ENCODE results near the gene PLBD2.

PLBD2 gene

DNA sequence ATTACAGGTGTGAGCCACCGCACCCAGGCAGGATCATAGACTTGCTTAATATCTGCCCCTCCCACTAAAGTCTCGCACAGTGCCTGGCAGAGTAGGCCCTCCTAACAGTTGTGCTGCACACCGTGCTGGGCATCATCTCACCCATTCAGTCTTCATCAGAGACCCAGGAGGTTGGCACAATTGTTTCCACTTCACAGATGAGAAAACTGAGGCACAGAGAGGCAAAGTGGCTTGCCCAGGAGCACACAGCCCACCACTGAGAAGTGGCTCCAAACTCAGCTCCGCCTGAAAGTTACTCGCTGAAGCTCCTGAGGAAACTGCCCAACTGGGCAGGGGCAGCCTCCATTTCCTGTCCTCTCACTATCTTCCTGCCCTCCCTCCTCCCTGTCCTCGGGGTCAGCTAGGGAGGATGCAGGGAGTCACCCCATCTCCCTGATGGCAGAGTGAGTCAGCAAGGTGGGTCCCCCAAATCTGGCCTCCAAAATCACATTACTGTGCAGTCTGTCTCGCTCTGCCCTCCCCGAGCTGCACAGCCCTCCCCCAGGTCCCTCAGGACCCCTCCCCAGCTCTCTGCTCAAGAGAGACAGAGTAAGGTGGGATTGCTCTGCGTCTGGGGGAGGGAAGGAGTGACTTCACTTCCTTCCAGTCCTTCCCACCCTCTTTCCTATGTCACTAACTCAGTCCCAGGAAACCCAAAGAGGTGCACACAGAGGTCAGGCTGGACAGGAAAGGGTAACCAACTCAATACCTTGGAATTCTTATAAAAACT, 29.2 kb upstream of the PLBD2 start:
- DNase-seq (ENCODE audit: insufficient read length, low spot score) (no peak), FAIRE-seq (no peak)
- TF ChIP-seq, protein P1, sequence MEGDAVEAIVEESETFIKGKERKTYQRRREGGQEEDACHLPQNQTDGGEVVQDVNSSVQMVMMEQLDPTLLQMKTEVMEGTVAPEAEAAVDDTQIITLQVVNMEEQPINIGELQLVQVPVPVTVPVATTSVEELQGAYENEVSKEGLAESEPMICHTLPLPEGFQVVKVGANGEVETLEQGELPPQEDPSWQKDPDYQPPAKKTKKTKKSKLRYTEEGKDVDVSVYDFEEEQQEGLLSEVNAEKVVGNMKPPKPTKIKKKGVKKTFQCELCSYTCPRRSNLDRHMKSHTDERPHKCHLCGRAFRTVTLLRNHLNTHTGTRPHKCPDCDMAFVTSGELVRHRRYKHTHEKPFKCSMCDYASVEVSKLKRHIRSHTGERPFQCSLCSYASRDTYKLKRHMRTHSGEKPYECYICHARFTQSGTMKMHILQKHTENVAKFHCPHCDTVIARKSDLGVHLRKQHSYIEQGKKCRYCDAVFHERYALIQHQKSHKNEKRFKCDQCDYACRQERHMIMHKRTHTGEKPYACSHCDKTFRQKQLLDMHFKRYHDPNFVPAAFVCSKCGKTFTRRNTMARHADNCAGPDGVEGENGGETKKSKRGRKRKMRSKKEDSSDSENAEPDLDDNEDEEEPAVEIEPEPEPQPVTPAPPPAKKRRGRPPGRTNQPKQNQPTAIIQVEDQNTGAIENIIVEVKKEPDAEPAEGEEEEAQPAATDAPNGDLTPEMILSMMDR (IDR thresholded peaks at IDR 0.05; ENCODE audit: insufficient read depth, missing control alignments), result no peak

DNA sequence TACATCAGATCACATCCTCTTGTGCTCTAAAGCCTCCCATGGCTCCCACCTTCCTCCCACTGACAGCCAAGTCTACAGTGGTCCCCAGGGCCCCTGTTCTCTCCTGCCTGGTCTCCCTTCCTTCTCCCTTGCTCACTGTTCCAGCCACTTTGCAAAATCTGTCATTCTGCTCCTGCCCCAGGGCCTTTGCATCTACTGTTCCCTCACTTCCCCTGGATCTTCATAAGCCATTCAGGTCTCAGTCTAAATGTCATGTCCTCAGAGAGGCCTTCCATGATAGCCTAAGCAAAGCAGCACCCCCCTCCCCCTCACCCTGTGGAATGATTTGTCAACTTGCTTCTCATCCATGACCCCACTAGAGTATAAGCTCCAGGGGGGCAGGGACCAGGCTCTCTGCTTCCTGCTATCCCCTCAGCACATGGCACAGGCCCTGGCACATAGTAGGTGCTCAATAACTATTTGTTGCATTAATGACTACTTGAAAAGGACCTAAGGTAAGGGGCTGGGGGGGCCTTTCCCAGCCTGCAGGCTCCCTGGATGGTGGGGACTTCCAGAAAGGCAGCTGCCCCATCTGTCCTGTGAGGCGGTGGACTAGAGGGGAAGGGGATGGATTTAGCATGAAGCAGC, 28.5 kb upstream of the PLBD2 start:
- TF ChIP-seq, protein P1 (IDR thresholded peaks at IDR 0.05; ENCODE audit: insufficient read depth, missing control alignments), result no peak
- FAIRE-seq, result no peak

DNA sequence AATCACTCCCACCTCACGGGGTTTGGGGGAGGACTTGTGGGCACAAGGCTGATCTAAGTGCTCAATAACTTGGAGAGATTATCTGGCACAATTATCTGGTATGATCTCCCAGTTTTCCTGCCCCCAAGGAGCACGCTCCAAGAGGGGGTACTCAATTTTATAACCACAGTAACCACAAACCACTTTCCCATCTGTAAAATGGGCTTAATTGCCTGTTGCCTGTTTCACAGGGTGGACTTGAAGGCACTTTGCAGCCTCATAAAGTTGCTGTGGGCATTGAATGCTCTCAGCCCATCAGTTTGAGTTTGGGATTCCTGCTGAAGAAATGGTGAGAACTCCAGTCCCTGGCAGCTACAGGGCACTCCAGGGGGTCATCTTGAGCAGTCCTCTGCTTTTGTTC, 27.9 kb upstream of the PLBD2 start:
- TF ChIP-seq, protein P1 (IDR thresholded peaks at IDR 0.05; ENCODE audit: insufficient read depth, missing control alignments), result no peak
- DNase-seq (ENCODE audit: insufficient read length, low spot score) (no peak), FAIRE-seq (no peak)

More for the DNA sequence above, 28.5 kb upstream of the PLBD2 start:
- DNase-seq (ENCODE audit: insufficient read length, low spot score), result no peak

DNA sequence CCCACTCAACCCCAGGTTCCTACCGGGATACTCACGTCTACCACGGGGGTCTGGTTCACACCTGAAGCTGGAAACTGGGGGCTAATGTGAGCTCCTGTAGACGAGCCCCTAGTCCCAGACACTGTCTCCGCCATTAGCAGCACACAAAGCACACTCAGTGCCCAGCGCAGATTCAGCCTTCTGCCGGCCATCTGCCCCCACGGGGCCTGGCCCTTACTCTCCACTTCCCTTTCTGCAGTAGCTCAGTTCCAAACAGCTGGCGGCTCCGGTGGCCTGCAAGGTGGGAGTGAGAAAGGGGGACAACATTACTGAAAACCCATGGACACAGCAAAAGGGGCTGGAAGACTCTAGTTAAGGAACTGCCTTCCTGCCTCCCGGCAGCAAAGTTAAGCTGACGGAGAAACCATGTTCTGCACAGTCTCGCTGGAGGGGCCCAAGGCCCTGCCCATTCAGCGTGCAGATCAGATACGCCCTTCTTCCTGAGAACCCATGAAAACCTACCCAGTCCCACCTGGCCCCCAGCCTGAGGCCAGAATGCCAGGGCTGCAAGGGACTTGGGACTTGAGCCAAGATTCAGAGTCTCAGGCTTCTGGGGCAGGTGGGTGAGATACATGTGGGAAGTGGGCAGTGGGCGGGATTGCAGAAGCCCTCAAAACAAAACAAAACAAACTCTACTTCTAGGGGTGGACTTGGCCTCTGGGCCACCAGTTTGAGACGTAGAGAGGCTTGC, 25.5 kb upstream of the PLBD2 start:
- FAIRE-seq, result no peak
- TF ChIP-seq, protein P1 (IDR thresholded peaks at IDR 0.05; ENCODE audit: insufficient read depth, missing control alignments), result no peak
- no peak for DNase-seq (ENCODE audit: insufficient read length, low spot score)

DNA sequence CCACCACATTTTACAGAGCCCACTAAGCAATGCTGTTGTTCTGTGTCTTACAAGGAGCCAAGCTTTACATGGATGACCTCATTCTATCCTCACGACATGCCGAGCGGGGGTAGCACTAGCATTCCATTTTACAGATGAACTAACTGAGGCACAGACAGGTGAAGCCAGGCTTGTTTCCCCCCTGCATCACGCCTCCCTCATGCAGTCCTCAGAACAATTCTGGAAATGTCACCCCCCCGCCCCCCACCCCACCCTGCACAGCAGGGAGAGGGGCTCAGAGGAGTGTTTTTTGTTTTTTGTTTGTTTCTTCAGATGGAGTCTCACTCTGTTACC, 25.0 kb upstream of the PLBD2 start:
- DNase-seq (ENCODE audit: insufficient read length, low spot score) (no peak), FAIRE-seq (no peak)
- TF ChIP-seq, protein P1 (IDR thresholded peaks at IDR 0.05; ENCODE audit: insufficient read depth, missing control alignments), result no peak

DNA sequence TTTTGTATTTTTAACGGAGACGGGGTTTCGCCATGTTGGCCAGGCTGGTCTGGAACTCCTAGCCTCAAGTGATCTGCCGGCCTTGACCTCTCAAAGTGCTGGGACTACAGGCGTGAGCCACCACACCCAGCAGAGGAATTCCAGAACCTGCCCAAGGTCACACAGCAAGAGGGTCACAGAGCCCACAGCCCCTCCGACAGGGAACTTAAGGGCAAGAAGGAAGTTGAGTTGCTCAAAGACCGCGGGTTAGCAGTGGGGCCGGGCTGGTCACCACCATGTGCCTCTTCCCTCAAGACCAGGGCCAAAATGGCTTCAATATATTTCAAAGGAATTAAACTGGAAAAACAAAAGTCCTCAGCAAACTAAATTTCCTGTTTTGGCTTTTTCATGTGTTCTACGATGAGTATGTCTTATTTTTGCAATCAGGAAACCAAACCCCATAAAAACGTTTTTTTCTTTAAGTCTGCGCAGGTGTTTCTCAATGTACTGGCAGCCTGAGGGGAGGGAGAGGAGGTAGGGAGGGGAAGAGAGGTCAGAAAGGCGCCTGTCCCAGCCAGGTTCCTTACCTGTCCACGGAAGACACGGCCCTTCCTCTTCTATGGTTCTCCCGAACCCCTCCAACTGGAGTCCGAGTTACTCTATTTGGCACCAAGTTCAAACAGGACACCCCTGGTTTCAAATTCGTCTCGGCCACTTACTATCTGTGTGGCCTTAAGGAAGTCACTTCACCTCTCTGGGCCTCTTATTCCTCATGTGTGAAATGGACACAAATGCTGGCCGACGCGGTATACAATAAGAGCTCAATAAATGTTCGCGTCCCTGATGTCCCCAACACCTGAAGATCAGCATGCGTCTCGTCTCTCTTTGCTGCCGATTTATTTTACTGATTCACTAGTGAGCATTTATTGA, 24.3 kb upstream of the PLBD2 start:
- FAIRE-seq (no peak), DNase-seq (ENCODE audit: insufficient read length, low spot score) (no peak)
- TF ChIP-seq, protein P1 (IDR thresholded peaks at IDR 0.05; ENCODE audit: insufficient read depth, missing control alignments), result no peak
